GM19193 (cell line): ENCODE results near the gene SKI.

Experiments
- POLR2A ChIP-seq: IDR thresholded peaks from 4 replicates; pipeline ENCODE4 v1.6.1; 2011; ENCODE audit not compliant: insufficient read depth, insufficient read length; ENCODE audit errors: extremely low read depth

SKI gene

GRCh38 chr1:2276803-2277580 lies 48.9 kb downstream of the SKI start:
- TF ChIP-seq POLR2A = no peak

DNA sequence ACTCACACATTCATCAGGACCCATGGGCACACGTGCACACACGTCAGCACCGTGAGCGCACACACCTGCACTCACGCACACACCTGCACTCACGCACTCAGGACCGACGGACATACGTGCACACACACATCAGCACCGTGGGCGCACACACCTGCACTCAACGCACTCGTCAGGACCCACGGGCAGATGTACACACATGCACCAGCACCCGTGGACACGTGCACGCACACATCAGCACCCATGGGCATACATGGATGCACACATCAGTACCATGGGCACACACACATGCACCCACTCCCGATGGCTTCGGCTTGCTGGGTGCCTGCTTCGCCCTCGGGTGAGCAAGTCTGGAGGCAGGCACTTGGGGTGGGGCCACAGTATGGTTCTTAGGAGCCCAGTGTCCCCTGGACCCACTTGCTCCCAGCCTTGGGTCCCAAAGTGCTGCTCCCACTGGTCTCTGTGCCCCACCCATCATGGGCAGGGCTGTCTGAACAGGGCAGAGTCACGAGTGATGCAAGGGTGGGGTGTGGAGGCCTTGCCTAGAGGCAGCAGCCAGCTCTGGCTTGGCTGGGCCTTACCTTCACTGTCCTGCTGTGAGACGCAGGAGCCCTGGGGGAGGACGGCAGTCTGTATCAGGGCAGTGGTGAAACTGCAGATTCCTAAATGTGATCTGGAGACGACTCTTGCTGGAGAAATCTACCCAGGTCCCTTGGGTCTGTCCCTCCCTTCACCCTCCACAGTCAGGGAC lies 49.8 kb downstream of the SKI start:
- no peak for TF ChIP-seq POLR2A

GRCh38 chr1:2278591-2279209 lies 50.6 kb downstream of the SKI start:
- no peak for TF ChIP-seq POLR2A

DNA sequence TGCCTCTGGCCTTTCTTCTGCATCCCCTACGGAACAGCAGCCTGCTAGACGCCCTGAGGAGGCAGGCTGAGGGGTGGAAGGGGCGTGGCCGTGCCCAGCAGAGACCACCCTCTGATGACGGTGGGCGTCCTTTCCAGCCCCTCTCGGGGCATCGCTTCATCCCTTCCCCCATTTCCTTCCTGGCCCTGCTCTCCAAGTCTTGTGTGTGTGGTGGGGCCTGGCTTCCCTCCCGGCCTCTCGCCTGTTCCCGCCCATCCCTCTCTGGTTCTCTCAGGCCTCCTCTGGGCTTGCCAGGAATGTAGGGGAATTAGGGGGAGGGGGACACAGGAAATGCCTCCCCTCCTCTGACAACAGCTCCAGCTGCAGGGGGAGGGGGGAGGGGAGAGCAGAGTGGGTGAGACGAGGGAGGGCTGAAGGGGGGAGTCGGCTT lies 51.1 kb downstream of the SKI start:
- no peak for TF ChIP-seq POLR2A

DNA sequence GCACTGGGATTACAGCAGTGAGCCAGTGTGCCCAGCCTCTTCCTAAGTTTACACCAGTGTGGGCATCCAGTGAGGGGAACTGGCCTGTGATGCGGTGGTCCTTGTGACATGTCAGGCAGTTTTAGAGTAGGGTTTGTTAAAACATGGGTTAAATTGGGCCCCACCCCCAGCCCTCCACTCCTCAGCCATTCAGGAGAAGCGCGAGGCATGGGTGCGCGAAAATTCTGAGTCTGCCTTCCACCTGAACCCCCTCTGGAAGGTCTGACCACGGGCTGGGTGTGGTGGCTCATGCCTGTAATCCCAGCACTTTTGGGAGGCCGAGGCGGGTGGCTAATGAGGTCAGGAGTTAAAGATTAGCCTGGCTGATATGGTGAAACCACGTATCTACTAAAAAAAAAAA lies 51.7 kb downstream of the SKI start:
- TF ChIP-seq POLR2A = no peak

- no peak for TF ChIP-seq POLR2A
Observed at GRCh38 chr1:2282556-2283270, 54.6 kb downstream of the SKI start.

DNA sequence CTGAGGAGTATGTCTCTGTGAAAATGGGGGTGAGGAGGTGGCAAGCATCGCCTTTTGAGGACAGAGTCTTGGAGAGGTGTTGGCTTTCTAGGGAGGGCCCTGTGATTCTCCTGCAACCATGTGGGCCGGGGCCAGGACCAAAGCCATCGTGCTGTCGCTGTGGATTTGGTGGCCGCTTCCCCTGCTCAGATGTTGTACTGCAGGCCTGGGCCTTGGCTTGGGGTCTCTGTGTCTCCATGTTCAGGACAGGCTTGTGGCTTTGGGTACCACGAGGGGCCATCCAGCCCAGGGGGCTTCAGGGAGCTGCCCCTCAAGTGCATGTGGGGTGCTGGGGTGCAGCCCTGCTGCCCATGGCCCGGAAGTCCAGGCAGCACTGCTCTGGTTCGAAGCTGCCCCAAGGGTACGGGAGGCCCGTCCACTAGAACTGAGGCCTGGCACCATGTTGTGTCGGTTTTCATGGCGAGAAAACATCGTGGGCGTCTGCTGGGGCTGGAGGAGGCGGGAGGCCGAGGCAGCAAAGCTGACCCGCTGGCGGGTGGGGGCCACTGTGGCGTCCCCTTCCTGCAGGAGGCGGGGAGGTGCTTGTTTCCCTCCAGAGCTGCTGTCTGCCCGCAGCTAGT lies 55.4 kb downstream of the SKI start:
- no peak for TF ChIP-seq POLR2A

DNA sequence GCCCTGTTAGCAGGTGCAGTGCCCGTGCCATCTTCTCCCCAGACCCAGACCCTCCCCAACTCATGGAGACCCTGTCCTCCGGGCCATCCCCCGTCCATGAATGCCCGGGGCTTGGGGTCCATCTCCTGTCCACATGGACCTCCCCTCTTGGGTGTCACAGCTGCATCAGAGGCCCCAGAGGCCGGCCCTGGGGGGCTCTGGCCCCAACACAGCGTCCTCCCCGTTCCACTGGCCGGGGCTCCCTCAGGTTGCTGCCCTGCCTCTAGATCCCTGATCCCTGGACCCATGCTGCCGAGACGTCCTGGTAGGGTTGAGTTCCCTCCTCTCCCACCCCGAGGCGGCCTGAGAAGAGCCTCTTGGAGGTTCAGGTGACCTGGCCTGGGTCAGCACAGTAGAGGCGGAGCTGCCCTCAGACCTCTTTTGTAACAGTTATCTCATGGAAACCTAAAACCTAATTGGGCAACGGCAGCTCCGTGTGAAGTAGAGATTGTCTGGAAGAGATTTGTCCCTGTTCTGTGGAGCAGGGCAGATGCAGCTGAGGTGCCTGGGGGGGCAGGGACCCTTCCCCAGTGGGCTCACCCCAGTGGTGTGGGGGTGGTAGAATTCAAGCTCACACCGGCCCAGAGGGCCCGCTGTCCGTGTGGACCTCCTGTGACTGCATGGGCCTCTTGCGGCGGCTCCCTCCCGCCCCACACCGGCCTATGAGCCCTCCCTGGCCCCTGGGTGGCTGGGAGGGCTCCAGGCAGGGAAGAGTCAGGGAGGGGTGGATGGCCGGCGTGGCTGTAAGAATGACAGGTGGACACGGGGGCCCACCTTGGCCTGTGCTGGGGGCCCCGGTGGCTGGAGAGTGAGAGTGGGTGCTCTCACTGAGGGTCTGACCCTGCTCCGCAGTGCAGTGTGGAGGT lies 56.1 kb downstream of the SKI start:
- no peak for TF ChIP-seq POLR2A

- TF ChIP-seq POLR2A = no peak
Observed at GRCh38 chr1:2284932-2285331, 56.8 kb downstream of the SKI start.

GRCh38 chr1:2286923-2287322 lies 58.8 kb downstream of the SKI start:
- no peak for TF ChIP-seq POLR2A

DNA sequence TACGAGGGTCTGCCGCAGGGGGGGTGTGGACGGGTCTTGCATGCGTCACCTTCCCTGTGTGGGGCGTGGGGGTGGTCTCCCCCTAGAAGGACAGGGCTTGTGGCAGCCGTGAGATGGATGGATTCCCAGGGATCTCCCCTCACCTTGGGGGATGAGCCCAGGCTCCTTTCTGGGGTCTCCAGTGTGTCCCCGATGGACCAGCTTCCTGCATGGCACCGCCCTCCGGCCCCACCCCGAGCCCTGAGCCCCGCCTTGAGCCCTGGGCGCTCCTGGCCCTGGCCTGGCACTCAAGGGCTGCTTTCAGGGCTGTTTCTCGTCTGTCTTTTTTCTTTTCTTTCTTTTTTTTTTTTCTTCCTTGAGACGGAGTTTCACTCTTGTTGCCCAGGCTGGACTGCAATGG lies 59.5 kb downstream of the SKI start:
- no peak for TF ChIP-seq POLR2A

GRCh38 chr1:2288311-2288710 lies 60.2 kb downstream of the SKI start:
- no peak for TF ChIP-seq POLR2A

- TF ChIP-seq POLR2A = no peak
Observed at GRCh38 chr1:2288816-2289536, 60.9 kb downstream of the SKI start.

DNA sequence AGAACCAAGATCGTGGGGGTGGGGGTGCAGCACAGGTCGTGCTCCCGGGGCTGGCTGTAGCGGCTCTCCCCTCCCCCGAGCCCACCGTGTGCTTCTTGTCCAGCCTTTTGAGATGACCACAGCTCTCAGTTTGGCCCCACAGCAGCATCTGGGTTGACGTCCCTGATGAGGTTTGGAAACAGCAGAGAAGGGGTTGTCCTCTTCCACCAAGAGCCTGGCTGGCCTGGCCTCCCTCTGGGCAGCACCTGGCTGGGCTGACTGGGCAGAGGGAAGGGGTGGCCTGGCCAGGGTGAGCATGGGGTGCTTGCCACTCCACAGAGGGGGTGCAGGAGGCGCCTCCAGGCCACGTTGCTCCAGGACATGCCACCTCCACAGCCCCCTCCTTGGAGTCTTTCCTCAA lies 61.5 kb downstream of the SKI start:
- TF ChIP-seq POLR2A = no peak

- TF ChIP-seq POLR2A = no peak
Observed at GRCh38 chr1:2290171-2290578, 62.1 kb downstream of the SKI start.
